BJ (cell line): ENCODE results near the gene RAB32. TPM values are rescaled to one million over a fixed set of nuclear protein-coding genes. Genes with fewer than 3 reads are reported as not detected.

ENCODE experiments used
- CTCF ChIA-PET: fragments of 350-600 bp; formaldehyde crosslinking; extraction: SDS; loops from one replicate; lab custom pipeline; 2021; ENCODE audit warnings: antibody characterized with exemption, inconsistent platforms; lab: Yijun Ruan, JAX
- POLR2A ChIA-PET: fragments of 300-600 bp; sonication (Branson Sonifier 250); formaldehyde crosslinking; extraction: SDS; loops from one replicate; lab custom pipeline; 2021; ENCODE audit warnings: antibody characterized with exemption; lab: Charles Lee
- DNase-seq: peaks from one replicate; pipeline ENCODE4 v3.0.0-alpha.2; 2011; ENCODE audit warnings: low read depth
- H3K27me3 ChIP-seq: 2 replicates; pipeline ENCODE4 v1.6.0; 2011; ENCODE audit warnings: low read length; ENCODE audit not compliant: control insufficient read depth, insufficient read depth
- H3K36me3 ChIP-seq: 2 replicates; pipeline ENCODE4 v1.5.1; 2011; ENCODE audit warnings: low read length; ENCODE audit not compliant: control insufficient read depth, insufficient read depth
- H3K4me3 ChIP-seq: 2 replicates; pipeline ENCODE4 v1.5.1; 2011; ENCODE audit warnings: low read depth, mild to moderate bottlenecking, control low read depth, low read length
- polyA plus RNA-seq: library from polyadenylated mRNA; depleted of rRNA; stranded (reverse); fragments of >200 nt; gene quantifications from 2 replicates; pipeline ENCODE4 v1.2.3, GENCODE V29; 2011
- TF ChIP-seq, protein P1 (sequence below): IDR thresholded peaks from 2 replicates; pipeline ENCODE4 v1.5.1; 2011; ENCODE audit warnings: low read depth, mild to moderate bottlenecking, control low read depth, inconsistent platforms, low read length, moderate library complexity; ENCODE audit not compliant: insufficient read depth

The RAB32 gene
- polyA plus RNA-seq, 1 experiment, result 77.3 TPM

DNA sequence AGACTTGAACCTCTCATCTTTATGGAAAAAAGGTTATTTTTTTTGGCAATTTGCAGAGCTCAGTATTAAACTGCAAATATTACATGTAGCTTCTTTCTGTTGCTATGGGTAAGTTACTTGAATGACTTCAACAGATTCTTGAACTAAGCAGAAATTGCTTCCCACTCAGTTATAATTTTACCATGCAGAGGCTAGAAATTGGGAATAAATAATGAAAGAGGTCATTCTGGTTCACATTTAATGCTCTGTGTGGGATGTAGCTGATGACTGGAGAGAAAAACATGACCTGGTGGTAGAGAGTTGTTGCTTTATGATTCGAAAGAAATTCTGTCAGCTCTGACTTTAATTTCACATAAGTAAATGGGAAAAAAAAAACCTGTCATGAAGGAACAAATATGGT is 38.3 kb downstream of the RAB32 start:
- Histone ChIP-seq H3K4me3 (no peak overlapping the region), H3K36me3 (no peaks in the 10 kb centered on the region), H3K27me3 (no peaks in the 10 kb centered on the region)
- ChIA-PET POLR2A (no interaction called here), CTCF (no interaction called here)
- TF ChIP-seq, protein P1, sequence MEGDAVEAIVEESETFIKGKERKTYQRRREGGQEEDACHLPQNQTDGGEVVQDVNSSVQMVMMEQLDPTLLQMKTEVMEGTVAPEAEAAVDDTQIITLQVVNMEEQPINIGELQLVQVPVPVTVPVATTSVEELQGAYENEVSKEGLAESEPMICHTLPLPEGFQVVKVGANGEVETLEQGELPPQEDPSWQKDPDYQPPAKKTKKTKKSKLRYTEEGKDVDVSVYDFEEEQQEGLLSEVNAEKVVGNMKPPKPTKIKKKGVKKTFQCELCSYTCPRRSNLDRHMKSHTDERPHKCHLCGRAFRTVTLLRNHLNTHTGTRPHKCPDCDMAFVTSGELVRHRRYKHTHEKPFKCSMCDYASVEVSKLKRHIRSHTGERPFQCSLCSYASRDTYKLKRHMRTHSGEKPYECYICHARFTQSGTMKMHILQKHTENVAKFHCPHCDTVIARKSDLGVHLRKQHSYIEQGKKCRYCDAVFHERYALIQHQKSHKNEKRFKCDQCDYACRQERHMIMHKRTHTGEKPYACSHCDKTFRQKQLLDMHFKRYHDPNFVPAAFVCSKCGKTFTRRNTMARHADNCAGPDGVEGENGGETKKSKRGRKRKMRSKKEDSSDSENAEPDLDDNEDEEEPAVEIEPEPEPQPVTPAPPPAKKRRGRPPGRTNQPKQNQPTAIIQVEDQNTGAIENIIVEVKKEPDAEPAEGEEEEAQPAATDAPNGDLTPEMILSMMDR, result no peak
- DNase-seq, result no peak

DNA sequence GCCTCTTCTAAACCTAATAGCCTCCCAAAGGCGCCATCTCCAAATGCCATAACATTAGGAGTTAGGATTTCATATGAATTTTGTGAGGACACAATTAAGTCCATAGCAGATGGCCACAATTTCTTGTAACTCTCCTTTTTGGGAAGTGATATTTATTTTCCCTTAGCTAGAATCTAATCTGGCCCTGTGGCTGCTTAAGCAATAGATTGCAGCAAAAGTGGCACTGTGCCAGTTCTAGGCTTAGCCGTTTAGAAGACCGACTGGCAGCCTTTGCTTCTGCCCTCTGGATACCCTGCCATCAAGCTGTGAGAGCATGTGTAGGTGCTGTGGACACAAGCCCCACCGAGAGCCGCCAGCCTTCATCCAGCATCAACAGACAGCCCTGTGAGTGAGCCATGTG is 39.2 kb downstream of the RAB32 start:
- H3K36me3 ChIP-seq, result no peaks in the 10 kb centered on the region
- no peak overlapping the region for H3K4me3 ChIP-seq
- H3K27me3 ChIP-seq, result no peaks in the 10 kb centered on the region
- POLR2A ChIA-PET, result no interaction called here
- CTCF ChIA-PET, result no interaction called here
- TF ChIP-seq, protein P1, result no peak
- no peak for DNase-seq

DNA sequence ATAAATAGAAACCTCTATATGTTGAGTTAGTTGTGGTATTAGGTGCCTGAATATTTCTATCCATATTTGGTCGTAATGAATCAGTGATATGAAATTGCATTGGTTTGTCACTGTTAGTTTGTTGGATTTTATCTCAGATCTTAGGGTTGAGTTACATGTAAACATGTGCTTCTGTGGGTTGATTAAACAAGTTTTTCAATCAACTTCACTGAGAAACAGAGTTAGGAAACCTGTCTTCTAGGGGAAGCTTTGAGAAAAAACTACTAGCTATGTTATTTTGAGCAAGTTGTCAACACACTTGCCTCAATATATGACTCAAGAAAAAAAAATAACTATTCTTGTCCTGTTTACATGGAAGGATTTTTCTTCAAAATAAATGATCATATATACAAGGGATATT is 40.3 kb downstream of the RAB32 start:
- ChIA-PET CTCF (no interaction called here), POLR2A (no interaction called here)

DNA sequence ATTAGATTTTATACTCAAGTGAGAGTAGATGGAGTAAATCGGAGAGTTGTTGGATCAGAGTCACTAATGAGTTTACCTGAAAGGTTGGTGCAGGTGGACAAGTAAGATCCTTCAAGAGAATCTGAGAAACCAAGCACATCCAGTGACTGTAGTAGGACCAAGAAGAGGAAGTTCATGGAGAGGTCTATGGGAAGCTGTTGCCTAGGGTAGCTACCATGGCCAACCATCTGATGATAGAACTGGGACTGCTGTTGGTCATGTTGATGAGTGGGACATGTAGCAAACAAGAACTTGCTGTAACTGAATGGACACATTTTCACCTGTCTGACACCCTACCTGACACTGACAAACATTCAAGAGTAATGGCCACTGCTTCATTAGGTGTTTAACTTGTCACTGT is 43.8 kb downstream of the RAB32 start:
- CTCF ChIA-PET, result no interaction called here
- TF ChIP-seq, protein P1, result no peak
- POLR2A ChIA-PET, result no interaction called here
- no peak for DNase-seq
- Histone ChIP-seq H3K27me3 (no peaks in the 10 kb centered on the region), H3K4me3 (no peak overlapping the region), H3K36me3 (no peaks in the 10 kb centered on the region)

More for the DNA sequence above, 40.3 kb downstream of the RAB32 start:
- H3K27me3 ChIP-seq, result no peaks in the 10 kb centered on the region
- no peak for DNase-seq
- no peak overlapping the region for H3K4me3 ChIP-seq
- TF ChIP-seq, protein P1, result no peak
- no peaks in the 10 kb centered on the region for H3K36me3 ChIP-seq

DNA sequence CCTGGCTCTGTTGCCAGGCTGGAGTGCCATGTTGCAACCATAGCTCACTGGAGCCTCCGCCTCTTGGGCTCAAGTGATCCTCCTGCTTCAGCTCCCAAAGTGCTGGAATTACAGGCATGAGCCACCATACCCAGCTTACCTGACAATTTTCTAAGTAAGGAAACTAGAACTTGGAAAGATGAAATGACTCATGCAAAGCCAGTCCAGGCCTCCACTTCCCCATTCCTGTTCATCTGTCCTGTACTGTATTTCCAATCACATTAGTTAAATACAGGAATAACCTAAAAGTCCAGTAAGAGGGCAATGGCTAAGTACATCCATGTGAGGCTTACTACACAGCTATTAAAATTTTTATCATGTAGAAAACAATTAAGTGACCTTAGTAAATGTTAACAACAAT is 46.9 kb downstream of the RAB32 start:
- Histone ChIP-seq H3K4me3 (no peak overlapping the region), H3K27me3 (peaks cover 3% of the 10 kb centered on the region), H3K36me3 (no peaks in the 10 kb centered on the region)
- POLR2A ChIA-PET, result no interaction called here
- DNase-seq, result no peak
- CTCF ChIA-PET, result no interaction called here
- TF ChIP-seq, protein P1, result no peak
